Activated T-cell treated with anti-CD3 and anti-CD28 coated beads for 24 hours (primary cell): ENCODE data around the gene RECQL.
"Not testable (repeated sequence)": the region's sequence is repeated elsewhere in the genome, so short reads cannot be mapped to it uniquely, and the experiment has no call there.

Experiments
- DNase-seq: peaks from one replicate; pipeline ENCODE4 v3.0.0-alpha.2; 2020; ENCODE audit warnings: low read depth

Gene RECQL

DNA sequence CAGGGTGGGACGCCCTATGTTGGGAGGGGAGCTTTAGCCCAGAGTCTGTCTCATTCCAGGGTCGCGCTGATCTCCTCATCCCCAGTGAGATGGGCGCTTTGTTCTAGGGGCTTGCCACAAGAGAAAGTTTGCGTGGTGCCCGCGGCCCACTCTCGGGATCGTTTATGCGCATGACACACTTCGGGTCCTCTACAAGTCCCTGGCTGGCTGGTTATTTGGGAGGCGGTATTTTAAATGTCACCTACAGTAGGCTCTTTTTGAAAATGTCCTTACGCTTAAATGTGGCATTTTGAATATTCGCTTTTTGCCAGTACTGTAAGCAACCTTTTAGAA, 695 bp upstream of the RECQL start:
- peak; percentile 23 for DNase-seq

DNA sequence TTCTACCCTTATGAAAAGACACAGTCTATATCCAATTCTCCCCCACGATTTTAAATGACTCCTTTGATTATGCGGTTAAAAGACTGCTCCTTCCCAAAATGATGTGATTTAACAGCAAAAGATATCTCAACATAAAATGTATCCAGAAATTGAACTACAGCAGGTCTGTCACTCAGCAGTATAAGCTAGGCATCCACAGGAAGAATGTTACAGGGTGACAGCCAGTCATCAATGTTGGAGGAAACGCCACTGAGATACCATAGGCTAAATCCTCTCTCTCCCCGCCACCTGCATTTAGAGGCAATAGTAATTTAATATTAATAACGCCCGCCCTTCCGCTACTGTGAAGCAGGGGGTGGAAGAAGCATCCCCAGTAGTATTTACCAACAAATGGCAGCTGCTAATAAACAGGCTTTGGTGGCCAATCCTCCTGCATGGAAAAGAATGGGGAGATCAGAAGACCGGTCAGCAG, 613 bp downstream of the RECQL start:
- DNase-seq, result no peak

DNA sequence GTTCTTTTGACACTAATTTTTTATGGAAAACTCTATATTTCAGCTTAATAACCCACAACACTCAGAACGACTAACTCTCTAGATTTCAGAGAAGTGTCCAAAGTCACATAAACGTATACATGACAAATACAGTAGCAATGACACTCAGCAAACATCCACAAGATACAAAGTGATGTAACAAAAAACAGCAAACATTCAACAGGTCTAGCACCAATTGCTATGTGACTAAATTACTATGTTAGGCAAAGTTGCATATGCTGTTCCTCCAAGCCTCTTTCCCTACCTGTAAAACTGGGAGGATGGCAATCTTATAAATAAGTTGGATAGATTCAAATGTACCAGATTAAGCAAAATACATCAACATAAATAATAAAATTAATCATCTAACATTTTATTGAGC, 1.7 kb downstream of the RECQL start:
- DNase-seq, result no peak

DNA sequence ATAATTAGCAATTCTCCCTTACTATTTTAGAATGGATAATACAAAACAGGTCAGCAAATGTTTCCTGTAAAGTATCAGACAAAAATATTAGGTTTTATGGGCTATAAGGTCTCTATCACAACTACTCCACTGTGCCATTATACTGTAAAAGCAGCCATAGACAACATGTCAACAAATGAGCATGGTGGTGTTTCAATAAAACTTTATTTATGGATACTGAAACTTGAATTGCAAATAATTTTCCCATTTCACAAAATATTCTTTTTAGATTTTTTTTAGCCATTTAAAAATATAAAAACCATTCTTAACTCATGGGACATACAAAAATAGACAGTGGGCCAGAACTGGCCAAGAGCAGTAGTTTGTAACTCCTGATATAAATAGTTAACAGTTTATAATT, 15.4 kb downstream of the RECQL start:
- no peak for DNase-seq

DNA sequence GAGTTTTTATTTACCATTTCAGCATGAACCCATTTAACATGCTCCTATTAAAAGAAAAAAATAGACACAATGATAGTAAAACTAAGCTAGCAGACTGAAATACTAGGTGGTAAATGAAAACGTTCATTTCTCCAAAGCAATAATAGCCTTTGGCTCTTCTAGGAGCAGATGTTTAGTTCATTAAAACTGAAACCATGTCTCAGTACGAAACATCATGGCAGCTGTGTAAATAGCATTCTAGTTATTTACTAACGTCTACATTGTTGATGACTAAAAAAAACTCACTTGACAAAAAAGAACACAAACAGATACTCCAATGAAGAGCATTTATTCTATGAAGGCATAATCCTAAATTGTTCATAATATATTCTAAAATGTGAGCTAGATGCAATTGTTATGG, 17.9 kb downstream of the RECQL start:
- DNase-seq, result no peak

DNA sequence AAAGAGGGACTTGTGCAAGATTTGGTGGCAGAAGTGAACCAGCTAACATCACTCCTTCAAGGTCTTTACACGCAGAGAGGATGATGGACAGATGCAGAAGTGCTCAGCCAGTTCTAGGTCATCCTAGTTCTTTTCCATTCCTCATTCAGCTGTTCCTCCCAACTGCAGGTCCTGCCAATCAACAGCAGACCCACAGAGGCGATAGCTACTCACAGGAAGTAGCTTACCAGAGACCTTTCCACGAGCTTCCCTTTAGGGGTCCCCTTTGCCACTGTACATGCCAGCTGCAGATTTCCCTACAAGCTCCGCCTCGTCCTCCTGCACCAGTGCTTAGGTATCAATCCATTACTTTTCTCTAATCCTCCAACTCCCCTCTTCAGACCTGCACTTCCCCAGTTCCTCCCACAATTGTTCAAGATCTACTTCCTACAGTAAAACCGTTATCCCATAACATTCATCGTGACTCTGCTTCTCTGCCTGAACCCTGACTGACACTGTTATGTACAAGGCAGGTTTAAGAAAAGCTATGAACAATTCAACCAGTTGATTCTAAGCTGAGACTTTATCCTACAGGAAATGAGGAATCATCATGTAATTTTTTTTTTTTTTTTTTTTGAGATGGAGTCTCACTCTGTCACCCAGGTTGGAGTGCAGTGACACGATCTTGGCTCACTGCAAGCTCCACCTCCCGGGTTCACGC, 22.5 kb downstream of the RECQL start:
- no peak for DNase-seq

DNA sequence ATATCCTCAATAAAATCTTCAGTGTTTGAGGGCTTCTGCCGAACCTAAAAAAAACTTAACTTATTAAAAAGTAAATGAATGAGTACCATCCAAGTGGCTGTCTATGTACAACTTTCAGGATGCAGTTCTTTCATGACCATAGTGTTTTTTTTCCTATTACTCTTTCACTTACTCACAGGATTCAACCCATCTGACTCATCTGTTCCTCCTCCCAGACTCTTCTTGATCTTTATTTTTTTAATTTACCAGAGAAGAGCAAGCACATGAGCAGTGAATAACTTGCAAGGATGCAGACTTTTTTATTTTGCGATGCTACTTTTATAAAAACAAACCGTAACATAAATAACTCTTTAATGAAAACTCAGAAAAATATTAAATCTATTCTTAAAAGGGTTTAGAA, 24.5 kb downstream of the RECQL start:
- no peak for DNase-seq

DNA sequence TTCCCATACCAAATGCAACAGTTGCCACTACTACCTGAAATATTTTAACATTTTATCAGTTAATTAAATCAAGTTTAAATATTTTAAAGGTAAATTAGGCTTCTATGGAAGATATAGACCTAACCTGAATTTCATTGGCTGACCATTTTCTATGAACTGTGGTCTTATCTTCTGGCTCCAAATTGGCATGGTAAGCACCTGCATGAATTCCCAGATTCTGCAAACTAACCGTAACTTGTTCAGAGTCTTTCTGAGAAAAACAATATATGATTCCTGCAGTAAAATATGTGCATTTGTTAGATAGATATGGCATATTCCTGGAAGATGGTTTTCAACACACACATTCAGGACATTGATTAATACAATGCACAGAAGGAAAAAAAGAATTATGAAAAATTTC, 25.9 kb downstream of the RECQL start:
- DNase-seq, result no peak

DNA sequence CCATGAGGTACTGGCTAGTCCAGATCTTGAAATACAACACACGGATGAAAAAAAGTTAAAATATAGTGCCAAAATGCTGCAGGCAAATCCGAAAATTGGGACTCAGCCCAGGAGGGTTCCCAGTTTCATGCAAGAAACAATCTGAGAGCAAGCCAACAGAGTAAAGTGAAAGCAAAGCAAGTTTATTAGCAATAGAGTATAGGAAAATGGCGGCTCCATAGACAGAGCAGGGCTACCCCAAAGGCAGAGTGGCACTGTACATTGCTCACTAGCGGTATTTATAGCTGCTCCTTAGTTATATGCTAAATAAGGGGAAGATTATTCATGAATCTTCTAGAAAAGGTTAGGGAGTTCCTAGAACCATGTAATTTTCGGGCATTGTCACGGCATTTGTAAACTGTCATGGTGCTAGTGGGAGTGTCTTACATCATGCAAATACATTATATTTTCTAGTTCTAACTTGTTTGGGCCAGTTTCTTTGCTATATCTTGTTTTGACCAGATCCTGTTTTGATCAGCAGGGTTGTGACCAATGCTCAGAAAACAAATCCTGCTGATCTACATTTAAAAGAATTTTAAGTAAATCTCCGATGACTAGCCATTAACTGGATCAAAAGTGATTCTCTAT, 29.1 kb downstream of the RECQL start:
- no peak for DNase-seq

DNA sequence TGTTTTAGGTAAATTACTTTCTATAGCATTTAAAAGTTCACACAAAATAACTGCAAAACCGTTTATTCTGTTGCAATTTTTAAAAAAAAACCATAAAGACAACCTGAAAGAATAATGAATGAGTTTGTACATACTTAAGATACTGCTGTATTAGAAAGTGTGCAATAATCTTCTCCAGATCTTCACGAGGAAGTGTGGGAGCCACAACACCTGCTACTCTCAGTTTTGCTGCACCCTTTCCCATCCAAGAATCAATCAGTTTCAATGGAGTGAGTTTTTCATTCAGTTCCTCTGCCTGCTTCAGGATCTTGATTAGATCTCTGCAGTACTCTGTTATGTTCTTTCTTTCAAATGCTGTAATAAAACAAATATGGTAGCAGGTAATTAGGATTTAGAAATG, 30.1 kb downstream of the RECQL start:
- DNase-seq, result no peak

DNA sequence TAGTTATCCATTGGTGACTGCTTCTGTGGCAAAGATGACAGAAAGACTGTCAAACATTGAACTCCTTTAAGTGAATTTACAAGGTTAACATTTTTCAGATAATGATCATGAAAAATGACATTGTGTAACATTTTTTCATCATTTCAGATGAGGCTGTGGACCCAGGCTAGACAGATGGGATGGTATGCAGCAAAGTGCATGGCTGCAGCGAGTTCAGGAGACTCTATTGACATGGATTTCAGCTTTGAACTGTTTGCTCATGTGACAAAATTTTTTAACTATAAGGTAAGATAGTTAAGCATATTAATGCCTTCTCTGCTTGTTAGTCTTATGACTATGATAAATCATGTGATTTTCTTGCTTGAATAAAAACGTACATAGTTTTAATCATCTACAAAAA, 34.1 kb downstream of the RECQL start:
- not testable (repeated sequence) for DNase-seq

DNA sequence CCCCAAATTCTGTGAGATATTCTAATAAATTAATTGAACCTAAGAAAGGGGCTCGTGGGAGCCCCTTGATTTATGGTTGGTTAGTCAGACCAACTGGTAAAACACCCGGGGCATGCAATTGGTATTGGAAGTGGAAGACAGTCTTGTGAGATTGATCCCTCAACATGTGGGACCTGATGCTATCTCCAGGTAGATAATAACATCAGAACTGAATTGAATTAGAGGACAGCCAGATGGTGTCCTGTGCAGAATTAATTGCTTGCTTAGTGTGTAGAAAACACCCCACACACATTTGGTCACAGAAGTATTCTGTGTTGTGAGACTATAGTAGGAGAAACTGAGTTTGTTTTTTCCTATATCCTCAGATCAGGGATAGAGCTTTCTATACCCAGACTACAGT, 42.0 kb downstream of the RECQL start:
- DNase-seq, result no peak

DNA sequence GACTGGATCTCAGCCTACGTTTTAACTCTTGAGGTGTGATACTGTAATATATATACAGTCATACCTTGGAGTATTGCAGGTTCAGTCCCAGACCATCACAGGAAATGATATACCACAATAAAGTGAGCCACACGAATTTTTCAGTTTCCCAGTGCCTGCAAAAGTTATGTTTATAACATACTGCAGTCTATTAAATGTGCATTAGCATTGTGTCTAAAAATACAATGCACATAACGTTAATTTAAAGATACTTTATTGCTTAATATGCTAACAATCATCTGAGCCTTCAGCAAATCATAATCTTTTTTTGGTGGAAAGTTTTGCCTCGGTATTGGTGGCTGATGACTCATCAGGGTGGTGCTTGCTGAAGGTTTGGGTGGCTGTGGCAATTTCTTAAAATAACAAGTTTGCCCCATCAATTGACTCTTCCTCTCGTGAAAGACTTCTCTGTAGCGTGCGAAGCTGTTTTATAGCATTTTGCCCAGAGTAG, 45.1 kb downstream of the RECQL start:
- DNase-seq, result peak; percentile 45

DNA sequence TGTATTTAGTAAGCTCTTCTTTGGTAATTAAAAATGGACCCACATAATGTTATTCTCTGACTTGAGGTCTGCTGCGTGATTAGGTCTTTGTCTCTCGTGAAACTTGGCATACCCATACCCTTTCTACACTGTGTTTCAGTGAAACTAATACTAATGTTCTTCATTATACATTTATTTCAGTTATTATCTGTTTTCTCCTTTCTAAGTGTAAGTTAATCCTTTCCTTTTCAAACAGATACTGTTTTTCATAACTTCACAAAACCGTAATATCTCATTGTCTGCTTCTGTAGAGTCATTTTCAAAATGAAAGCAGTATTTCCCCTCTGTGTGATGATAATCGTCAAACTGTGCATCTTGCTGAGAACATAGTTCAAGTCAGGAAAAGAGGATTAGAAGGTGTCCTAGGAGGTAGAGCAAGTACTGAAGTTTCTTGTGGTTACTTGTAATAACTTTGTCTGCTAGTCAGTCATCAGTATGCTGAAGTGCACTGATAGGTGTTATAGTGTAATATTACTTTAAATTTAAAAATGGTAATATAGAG, 48.1 kb downstream of the RECQL start:
- DNase-seq, result no peak

DNA sequence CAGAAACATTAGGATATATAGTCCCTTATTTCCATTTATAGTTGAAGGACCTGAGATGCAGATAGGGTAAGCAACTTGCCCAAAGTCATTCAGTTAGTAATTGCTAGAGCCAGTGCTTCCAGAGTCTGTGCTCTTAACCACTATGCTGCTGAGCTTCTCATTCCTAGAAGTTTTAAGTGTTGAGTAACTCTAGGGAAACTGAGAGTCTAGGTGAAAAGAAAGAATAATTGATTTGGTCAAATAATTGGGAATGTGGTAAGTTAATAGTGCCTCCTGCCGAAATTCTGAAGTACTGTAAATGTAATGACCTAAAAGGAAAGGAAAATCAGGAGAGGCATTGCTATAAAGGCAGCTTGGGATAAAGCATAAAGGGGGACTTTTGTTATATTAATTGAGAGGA, 49.9 kb downstream of the RECQL start:
- DNase-seq, result no peak

DNA sequence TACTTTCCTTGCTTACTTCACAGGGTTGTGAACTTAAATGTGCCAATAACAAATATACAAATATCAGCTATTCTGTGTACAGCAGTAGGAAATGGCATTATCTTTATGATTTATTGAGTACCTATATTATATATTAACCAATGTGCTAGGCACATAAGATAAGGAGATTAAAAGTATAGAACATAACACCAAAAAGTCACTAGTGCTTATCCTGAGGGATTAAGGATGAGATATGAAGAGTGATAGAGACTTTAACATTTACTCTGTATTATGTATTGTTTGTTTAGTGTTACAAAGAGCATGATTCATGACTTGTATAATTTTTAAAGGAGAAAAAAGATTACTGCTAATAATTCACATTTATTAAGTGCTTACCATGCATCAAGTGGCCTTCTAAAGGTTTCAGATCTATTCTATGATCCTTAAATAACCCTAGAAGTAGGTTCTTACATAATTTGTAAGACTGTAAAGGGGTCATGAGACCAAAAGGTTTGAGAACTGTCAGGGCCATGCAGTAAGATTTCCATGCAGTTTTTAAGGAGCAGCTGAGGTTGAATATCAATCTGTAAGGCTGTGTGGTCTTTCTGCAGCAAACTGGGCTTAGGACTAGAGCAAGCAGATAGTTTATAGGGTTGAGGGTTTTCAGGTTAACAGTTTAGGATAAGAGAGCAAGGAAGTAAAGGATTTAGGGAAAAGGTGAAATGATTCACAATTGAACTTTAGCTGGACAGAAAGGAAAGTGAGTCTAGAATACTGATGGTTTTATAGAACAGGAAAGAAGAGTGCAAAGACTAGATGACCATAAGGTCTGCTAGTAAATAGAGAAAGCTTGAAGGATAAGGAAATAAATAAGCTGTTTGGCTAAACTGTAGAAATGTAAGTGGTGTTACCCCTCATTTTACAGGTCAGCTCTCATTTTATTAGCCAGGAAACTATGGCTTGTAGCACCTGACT, 57.0 kb downstream of the RECQL start:
- no peak for DNase-seq

DNA sequence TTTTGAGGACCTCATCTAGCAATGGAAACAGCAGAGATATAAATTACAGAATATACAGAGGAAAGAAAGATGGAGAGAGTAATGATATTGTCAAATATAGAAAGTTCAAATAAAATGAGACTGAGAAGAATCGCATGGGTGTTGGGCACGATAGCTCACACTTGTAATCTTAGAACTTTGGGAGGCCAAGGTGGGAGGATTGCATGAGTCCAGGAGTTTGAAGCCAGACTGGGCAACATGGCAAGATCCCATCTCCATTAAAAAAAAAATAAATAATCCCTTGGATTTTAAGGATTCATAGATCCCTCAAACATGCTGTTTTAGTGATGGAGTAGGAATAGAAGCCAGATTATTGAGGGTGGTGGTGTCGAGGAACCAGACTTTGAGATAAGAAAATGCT, 62.1 kb downstream of the RECQL start:
- DNase-seq, result no peak

DNA sequence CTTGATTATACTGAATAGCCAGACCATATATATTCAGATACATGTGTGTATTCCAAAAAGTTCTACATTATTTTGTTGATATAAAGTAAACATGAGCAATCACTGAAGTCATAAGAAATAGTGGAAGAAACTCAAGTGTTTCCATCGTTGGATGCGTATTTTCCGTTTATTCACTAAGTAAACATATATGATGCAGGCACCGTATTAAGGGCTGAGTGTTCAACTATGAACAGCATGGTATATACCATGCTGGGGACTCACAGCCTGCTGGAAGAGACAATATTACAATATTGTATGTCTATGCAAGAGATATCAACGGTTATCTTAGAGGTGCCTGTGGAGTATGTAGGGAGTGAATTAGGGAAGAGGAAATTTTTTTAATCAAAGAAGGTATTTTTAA, 62.8 kb downstream of the RECQL start:
- DNase-seq, result no peak

DNA sequence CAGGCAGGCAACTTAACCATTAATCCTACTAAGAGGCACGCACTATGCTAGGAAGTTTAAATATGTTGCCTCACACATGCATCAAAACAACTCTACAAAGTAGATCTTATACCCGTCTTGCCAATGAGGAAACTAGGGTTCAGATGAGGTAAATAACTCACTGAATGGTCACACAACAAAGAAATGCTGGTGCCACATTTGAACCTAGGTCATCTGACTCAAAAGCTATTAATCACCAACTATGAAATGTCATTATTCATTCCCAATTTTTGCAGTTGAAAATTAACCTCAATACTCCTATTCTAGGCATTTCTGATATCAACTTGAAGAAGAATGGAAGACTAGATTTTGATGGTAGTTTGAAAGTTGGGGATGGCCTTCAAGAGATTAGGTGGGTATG, 66.7 kb downstream of the RECQL start:
- DNase-seq, result no peak

DNA sequence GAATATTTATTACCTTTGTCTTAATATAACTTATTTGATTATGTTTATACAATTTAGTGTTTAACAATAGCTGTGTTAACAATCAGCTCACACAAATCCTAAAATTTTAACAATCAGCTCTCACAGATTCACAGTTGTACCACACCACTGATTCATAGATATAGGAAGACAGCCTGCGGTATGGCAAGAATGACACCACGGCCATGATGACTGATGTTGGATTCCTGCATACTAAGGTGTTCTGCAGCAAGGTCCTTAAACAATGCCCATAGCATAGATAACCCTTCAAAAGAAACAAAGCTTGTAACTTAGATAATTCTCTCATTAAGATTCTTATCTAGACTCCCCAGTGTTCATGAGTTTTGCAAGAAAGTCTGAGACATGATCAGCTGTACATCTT, 67.9 kb downstream of the RECQL start:
- no peak for DNase-seq

DNA sequence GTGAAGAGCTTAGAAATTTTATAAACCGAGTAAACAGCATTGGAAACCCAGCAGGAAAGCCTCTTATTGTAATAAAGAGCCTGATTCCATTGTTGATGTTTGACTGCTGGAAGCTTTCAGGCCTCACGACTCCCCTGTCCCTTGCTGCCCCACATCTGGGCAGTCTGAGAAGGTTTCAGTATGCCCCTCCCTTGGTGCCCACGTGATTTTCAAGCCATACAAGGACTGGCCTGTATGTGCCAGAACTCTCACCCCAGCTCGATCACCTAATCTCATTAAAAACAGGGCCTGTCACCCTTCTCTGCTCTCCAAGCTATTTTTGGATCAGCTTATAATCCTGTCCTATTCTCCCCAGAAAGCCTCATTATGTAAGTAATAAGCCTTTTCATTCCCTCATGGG, 71.4 kb downstream of the RECQL start:
- no peak for DNase-seq

DNA sequence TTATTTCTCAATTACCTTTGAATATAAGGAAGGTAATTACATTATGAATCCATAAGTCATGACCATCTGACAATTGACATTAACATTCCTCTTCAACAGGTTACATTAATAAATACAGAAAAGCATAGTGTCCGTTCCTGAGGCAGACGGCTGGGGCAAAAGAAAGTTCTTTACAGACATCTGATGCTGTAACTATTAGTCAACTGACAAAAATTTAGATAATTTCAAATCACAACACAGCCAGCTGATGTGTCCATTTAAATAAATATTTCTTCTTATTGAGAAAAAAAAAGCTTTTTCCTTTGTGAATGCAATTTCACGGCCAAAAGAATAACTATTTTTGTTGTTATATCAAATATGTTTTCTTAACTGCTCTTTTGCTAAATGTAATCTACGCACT, 73.2 kb downstream of the RECQL start:
- no peak for DNase-seq
